Caki2 (cell line): Measurements from ENCODE around the gene SF3B3. TPM values are rescaled to one million over a fixed set of nuclear protein-coding genes. Genes with fewer than 3 reads are reported as not detected.

ENCODE experiments used
- DNase-seq: peaks from one replicate; pipeline ENCODE4 v3.0.0-alpha.2; 2015; ENCODE audit warnings: low read depth
- in situ Hi-C: cut with HindIII; loops from 2 replicates; pipeline ENCODE4 v1.10.0; 2016; ENCODE audit warnings: low sequenced_read_pairs, low pct_unique_long_range_greater_than_20kb, mixed read lengths
- total RNA-seq: library from RNA; depleted of rRNA; stranded (reverse); fragments of >200 nt; shearing (Covaris generic); gene quantifications from 2 replicates; pipeline ENCODE4 v1.2.3, GENCODE V29; 2014; ENCODE audit warnings: low replicate concordance; rRNA removed

The SF3B3 gene
- 33.8 and 40.4 TPM in 2 replicates for total RNA-seq

- in situ Hi-C loops: no loop called here
- DNase-seq: peak; percentile 82
Measured at GRCh38 chr16:70523743-70524398, at the start of gene SF3B3. SF3B3 (plus strand) TSS chr16:70523816; CDS start chr16:70526657, 2,841 bp downstream.

DNA sequence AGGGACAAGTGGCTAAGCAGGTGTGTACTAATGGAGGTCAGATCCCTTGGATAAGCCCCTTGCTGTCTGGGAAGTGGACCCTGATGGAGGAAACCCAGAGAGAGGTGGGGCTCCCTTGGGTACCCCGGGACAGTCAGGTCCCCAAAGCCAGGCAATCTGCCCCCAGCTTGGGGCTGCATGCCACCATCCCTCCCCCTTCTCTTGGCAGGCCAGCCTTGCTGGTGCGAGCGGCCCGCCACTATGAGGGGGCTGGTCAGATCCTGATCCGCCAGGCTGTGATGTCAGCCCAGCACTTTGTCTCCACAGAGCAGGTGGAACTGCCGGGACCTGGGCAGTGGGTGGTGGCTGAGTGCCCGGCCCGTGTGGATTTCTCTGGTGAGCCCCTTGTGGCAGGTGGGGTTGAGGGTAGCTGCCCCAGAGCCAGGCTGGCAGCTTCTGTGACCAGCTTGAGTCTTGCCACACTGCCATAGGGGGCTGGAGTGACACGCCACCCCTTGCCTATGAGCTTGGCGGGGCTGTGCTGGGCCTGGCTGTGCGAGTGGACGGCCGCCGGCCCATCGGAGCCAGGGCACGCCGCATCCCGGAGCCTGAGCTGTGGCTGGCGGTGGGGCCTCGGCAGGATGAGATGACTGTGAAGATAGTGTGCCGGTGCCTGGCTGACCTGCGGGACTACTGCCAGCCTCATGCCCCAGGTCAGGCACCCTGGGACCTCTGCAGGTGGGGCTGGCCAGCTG, 49.1 kb upstream of the SF3B3 start:
- in situ Hi-C loops: no loop called here
- no peak for DNase-seq

DNA sequence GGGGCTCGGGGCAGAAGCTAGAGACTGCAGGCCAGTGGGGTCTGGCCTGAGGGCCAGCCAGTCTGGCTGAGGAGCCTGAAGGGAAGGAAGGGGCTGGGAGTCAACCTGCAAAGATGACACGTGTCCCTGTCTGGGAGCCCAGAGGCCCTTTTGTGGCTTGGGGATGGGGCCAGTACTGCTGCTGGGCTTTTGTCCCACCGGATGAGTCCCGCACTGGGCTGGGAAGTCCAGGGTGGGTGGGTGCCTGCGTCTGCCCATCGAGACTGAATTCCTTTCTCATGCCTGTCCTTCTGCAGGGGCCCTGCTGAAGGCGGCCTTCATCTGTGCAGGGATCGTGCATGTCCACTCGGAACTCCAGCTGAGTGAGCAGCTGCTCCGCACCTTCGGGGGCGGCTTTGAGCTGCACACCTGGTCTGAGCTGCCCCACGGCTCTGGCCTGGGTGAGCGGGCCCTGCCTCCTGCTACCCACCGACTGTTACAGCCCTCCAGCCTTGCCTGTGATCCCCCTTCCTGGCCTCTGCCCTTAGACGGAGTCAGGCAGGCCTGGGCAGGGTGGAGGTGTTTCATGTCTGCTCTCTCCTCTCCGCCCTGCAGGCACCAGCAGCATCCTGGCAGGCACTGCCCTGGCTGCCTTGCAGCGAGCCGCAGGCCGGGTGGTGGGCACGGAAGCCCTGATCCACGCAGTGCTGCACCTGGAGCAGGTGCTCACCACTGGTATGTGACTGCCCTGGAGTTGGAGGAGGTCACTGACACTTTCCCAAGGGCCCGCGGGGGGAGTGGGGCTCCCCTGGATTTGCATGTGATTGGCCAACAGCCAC, 48.4 kb upstream of the SF3B3 start:
- DNase-seq: no peak
- in situ Hi-C loops: no loop called here

- DNase-seq: peak; percentile 73
- in situ Hi-C loops: no loop called here
Measured at GRCh38 chr16:70476272-70477020, 47.2 kb upstream of the SF3B3 start.

DNA sequence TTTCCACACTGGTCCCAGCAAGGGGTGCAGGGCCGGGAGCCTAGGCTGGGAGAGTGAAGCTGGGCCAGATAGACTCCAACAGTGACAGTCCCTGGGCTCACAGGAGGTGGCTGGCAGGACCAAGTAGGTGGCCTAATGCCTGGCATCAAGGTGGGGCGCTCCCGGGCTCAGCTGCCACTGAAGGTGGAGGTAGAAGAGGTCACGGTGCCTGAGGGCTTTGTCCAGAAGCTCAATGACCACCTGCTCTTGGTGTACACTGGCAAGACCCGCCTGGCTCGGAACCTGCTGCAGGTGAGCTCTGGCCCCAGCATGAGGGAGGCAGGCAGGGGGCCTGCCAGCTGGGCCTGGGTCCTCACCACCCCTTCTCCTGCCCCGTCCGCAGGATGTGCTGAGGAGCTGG, 45.4 kb upstream of the SF3B3 start:
- DNase-seq: no peak
- in situ Hi-C loops: no loop called here

DNA sequence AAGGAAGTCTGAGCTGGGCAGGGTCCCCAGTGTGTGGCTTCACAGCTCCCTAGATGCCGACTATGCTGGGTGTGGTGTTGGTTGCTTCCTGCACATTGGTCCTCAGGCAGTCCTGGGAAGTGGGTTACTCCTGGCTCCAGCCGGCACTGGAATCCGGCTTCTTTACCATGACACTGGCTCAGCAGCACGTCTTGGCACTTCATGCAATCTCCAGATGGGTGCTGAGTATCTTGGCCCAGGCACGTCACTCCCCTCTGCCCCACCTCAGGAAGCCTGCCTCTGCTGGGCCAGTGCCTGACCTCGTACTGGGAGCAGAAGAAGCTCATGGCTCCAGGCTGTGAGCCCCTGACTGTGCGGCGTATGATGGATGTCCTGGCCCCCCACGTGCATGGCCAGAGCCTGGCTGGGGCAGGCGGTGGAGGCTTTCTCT, 44.7 kb upstream of the SF3B3 start:
- in situ Hi-C loops: no loop called here
- no peak for DNase-seq

DNA sequence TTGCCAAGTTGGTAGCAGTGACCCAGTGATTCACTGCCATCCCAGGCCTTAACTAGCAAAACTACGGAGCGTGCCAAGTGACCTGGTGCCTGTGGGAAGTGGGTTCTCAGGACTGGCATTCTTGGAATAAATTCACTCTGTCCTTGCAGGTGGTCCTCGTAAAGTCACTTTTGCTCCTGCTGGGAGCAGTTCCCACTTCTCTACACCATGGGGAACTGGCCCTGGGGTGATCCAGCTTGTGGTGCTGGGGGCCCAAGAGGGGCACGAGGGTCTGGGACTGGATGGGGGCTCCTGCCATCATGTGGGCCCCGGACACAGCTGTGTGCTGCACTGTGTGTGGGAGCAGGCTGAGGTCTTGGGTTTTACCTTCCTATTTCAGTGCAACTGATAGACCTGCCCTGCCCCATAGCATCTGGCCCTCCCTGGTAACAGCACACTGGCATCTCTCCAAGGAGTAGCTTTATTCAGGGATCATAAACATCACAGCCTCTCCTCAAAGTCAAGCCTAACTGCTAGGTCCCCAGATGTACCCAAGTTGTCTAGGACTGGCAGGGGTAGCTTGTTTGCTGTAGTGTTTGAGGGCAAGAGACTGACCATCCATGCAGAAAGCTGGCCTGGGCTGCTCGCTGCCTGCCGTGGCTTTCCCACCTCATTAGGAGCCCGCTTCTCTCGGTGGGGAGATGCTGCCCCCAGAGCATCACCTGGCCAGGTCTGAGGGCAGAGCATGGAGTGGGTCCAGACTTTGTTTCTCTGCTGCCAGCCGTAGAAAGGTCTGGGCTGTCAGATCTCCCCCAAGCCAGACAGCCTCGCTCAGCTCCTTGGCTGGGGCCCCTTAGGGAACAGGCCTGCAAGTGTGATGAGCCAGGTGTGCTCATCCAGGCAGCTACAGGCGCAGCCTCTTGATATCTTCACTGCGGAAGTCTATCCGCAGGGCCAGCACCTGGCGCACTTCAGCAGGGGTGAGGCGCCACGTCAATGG, 43.2 kb upstream of the SF3B3 start:
- no peak for DNase-seq
- in situ Hi-C loops: no loop called here

DNA sequence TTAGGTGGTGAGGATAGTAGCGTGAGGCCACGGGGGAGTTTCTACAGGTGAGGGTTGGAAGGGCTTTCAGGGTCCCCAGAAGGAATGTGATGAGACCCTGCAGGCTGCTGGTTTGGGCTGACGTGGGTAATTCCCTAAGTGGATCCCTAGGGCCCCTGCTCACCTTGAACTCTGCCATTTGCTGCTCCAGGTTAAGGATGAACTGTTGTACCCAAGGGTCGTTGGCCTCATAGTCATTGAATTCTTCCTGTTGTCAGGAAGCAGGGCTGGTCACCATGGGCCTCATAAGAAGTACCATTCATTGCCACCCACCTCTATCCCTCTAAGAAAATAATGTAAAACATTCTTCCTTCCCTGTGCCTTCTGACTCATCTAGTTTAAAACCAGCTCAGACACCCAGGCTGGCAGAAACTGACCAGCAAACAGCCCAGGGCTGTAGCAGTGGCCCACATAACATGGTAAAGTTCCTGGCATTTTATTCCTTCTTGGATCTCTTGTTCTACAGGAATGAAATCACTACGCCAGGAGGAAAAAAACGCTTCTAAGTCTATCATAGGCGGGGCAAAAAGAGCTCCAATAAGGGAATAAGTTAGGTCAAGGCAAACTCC, 41.6 kb upstream of the SF3B3 start:
- in situ Hi-C loops: no loop called here
- peak; percentile 27 for DNase-seq

DNA sequence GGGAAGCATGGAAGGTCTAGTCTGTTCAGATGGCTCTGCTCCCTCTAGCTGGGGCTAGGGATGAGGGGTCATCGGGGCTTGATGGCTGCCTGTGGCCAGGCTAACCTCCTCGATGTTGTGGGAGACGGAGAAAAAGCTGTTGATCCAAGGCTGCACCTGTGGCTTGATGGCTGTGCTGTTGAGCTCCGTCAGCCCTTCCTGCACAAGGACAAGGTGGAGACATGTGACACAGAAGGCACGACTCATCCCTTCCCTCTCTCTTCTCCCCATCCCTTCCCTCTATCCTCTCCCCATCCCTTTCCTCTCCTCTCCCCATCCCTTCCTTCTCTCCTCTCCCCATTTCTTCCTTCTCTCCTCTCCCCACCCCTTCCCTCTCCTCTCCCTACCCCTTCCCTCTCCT, 41.0 kb upstream of the SF3B3 start:
- in situ Hi-C loops: no loop called here
- DNase-seq: peak; percentile 29

DNA sequence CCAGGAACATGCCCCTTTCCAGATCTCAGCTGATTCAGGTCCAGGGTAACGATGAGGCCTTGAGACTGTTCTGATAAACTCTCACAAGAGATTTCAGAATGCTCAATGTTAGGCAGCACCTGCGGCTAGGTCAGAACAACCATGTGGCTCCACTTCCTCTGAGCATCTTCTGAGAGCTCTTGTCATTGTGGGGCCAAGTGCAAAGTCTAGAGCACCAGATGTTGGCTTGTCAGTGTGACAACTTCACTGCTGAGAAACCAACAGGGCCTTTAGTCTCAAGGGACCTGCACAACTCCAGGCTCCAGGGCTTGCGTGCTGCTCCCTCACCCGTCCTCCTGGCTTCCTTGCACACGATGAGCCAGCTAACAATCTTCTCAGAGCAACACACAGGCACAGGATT, 40.2 kb upstream of the SF3B3 start:
- no peak for DNase-seq
- in situ Hi-C loops: no loop called here

GRCh38 chr16:70484867-70485266, 38.7 kb upstream of the SF3B3 start:
- DNase-seq: no peak
- in situ Hi-C loops: no loop called here

DNA sequence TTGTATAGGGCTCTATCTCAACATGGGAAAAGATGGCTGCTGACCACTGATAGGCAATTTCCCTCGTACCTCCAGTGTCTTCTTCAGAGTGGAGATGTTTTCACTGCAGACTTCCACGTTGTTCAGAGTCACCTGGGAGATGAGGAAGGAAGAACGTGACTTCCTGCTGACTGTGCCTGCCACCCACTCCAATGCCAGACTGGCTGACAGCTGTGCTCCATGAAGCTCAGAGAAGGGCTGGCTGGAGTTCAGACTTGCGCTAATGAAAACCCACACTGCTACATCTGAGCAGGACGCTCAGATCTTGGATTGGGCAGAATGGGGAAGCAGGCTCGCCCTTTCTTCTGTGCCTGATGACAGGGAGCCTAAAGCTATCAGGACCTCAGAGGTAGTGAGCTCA, 33.4 kb upstream of the SF3B3 start:
- in situ Hi-C loops: no loop called here

GRCh38 chr16:70493802-70494201, 29.8 kb upstream of the SF3B3 start:
- in situ Hi-C loops: no loop called here

More for the DNA sequence above, 33.4 kb upstream of the SF3B3 start:
- DNase-seq: no peak

GRCh38 chr16:70494202-70494770, 29.3 kb upstream of the SF3B3 start:
- in situ Hi-C loops: no loop called here
- no peak for DNase-seq

More at GRCh38 chr16:70493802-70494201, 29.8 kb upstream of the SF3B3 start:
- DNase-seq: no peak

- in situ Hi-C loops: no loop called here
- no peak for DNase-seq
Measured at GRCh38 chr16:70494777-70495176, 28.8 kb upstream of the SF3B3 start.

DNA sequence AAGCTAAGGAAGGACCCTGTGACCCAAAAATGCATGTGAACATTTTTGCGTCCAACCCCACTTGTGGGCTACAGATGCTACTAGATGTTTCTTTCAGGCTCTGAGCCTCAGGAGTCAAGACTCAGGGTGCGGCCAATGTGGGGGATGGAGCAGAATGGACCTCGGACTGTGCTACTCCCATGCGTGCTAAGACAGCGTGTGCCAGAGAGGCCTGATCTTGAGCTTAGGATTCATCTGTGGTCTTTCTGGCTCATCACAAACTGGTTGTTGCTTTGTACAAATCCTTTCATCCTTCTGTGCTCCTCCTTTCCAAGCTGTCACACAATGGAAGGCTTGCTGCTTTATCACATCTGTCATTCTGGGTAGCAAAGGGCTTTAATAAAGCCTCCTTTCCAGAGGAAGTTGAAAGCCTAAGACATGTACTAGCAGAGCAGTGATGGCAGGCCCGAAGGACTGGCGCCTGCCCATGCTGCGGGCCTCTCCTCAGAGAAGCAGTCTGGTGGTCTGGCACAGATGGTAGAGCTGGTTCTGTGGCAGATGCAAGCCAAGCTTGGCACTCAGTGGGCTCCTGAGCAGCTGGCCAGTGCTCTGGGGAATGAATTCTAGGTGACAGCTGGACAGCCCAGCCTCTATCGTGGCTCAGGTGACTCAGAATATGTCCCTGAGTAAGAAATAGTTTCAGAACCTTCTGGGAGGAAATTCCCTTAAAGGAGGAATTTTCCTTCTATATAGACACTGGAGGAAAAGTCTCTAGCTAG, 28.0 kb upstream of the SF3B3 start:
- in situ Hi-C loops: no loop called here
- DNase-seq: no peak
